Measurements from ENCODE around the gene PGA5.
"Not testable (repeated sequence)": the region's sequence is repeated elsewhere in the genome, so short reads cannot be mapped to it uniquely, and the experiment has no call there.

The PGA5 gene

DNA sequence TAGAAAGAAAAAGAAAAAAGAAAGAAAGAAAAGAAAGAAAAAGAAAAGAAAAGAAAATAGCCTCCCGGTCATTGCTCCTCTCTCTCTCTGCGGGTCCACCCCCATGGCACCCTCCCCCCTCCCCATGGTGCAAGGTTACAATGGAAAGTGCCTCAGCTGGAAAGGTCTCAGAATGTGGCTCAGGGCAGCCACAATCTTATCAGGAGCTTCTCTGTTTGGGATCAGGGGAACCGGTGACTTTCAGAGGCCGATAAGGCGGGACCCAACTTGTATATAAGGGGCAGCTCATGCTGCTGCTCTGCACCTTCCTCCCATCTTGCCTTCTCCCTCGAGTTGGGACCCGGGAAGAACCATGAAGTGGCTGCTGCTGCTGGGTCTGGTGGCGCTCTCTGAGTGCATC lies at the start of gene PGA5:
Gene PGA5, plus strand, starts transcription at position 301 of the 400 bp plus-strand sequence. Its CDS starts 52 bp downstream, at position 353.
- DNase-seq, result not testable (repeated sequence)

DNA sequence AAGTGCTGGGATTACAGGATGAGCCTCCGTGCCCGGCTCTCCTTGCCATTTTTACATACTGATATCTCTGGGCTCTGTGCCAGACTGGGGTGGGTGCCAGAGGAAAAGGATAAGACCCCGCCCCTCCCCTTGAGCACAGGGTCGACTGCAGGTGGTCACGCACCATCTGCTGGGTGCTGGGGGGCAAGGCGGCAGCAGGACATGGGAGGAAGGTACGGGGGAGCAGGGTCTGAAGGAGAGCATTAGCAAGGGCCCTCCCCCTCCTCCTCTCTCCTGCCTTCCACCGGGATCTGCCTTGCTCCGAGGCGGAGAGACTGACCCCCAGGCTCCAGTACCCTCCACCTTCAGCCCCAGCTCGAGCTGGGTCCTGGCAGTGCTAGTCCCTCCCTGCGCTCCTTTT lies 47.4 kb upstream of the PGA5 start:
- no peak for DNase-seq

DNA sequence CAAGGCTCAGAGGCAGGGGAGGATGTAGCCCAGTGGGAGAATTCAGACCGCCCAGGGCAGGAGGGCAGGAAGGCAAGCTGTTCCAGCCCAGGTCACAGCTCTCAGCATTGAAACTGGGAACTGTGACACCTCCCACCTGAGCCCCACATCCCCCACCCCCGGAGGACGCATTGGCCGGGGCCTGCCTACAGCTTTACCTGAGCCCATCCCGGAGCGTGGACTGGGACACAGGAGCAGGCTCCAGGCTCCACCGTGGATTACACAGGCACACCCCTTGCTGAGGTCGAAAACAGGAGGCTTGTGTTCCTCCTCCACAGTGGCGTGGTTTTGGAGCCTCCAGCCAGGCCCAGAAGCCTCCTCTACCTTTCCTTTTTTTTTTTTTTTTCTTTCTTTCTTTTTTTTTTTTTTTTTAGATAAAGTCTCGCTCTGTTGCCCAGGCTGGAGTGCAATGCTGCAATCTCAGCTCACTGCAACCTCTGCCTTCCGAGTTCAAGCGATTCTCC lies 46.8 kb upstream of the PGA5 start:
- no peak for DNase-seq

DNA sequence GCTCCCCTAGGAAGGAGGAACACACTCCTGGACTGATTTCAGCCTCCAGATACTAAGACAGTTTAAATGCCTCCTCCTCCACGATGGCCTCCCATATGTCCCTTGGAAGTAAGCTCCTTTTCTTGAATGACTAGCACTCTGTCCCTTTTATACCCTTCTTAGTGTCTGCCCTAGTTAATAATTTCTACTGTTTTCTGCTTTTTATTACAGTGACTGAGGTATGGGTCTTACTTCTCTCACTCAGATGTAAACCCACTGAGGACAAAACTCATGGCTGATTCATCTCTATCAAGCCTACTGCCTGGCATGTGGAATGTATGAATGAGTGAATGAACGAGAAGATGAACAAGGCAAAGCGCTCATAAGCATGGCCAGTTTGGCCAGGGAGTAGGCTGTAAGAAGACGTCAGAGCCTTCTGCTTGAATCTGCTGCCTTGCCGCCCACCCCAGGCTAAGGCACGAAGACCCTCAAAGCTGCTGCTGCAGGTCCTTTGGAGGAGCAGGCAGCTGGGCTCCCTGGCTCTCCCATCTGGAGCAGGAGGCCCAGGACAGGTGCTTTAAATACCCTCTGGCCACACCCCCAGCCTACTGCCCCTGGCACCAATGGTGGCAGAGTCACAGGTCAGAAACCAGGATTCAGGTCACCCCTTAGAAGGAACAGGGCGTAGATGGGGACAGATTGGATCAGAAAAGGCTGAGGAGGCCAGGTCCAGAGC lies 45.8 kb upstream of the PGA5 start:
- DNase-seq, result no peak

DNA sequence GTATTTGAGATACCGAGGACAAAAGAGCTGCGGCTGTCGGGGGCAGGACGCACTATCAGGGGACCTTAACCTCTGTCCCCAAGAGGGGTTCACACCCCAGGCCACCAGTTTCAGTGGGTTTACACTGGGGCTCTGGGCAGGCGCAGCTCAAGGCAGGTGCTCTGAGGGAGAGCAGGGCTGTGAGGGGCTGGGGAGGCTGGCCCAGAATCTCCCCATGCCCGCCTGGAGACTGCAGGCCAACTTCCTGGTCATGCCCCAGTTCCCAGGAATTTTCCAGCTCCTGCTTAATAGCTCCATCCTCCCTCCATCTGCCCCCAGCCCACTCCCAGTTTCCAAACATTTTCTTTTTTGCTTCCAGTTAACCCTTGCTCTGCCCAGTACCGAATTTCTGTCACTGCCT lies 45.3 kb upstream of the PGA5 start:
- DNase-seq, result no peak

DNA sequence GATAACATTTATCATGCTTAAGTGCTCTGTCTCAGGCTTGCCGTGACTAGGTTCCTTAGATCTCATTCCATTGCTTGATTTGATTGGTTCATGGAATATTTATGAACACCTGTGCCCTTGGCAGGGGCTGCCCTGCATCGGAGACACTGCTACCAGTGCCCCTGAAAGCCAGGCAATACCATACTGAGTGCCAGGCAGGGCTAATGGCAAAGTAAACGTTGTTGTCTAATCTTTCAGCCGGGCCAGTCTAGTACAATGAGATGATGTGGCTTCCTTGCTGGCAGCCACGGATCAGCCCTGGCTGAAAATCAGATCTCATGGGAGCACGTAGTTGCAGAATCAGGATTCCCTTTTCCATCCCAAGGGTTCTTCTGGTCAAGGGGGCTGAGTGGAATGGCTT lies 42.6 kb upstream of the PGA5 start:
- DNase-seq, result no peak

DNA sequence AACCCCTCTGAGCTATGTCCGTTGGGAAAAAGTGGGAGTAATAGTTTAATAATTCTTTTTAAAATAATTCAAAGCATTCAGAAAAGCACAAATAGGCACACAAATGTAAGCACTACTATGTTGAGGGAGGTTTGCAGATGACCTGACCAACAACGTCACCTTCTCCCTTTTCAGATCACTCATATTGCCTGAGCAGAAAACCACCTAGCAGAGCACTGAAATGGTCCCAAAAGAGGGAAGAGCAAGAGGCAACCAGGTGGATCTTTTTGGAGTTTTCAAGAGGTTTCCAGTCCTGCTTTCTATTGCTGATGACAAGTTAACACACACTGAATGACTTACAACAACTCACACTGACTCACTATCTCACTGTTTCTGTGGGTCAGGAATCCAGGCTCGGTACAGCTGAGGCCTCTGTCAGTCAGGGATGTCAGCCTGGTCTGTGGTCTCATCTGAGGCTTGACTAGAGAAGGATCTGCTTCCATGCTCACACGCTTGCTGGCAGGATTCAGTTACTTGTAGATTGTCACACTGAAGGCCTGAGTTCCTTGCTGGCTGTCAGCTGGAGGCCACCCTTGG lies 41.9 kb upstream of the PGA5 start:
- no peak for DNase-seq

DNA sequence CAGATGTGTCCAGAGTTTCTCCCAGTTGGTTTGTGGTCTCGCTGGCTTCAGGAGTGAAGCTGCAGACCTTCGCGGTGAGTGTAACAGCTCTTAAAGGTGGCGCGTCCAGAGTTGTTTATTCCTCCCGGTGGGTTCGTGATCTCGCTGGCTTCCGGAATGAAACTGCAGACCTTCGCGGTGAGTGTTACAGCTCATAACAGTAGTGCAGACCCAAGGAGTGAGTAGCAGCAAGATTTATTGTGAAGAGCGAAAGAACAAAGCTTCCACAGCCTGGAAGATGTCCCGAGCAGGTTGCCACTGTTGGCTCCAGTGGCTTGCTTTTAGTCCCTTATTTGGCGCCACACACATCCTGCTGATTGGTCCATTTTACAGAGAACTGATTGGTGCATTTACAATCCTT lies 39.5 kb upstream of the PGA5 start:
- DNase-seq, result no peak

- DNase-seq, result not testable (repeated sequence)
Measured at GRCh38 chr11:61202950-61203746, 37.8 kb upstream of the PGA5 start, which contains the start of gene PGA3. Gene PGA3 (plus strand): TSS chr11:61203515. CDS start chr11:61203565, 50 bp downstream.

- DNase-seq, result not testable (repeated sequence)
Measured at GRCh38 chr11:61203873-61204272, 37.1 kb upstream of the PGA5 start.

- not testable (repeated sequence) for DNase-seq
Measured at GRCh38 chr11:61204502-61205059, 36.4 kb upstream of the PGA5 start.

DNA sequence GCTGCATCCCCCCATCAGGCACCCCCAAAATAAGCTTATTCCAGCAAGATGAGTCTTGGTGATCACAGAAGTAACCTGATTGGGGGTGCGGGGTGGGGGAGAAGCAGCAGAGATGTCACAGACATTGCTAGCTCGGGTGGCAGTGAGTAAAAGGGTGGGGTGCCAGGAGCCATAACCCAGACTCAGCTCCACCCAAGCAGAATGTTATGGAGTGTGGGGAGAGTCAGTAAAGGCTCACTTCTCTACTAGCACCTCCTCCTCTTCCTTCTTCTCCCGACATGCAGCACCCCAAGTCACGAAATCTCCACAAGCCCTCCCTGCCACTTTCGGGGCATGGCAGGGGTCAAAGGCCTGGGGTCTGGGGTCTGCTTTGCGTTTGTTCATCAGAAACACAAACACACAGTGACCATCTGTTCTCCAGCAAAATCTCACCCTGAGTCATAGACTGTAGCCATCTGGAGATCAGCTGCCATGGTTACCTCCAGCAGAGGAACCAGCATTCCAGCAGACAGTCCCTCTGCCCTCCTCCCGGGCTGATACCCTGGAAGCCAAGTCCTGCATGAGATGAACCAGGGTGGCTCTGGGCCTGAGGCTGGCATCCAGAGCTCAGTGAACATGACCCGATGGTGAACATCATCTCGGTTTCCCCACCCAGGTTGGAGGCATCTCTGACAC lies 33.2 kb upstream of the PGA5 start:
- DNase-seq, result not testable (repeated sequence)

DNA sequence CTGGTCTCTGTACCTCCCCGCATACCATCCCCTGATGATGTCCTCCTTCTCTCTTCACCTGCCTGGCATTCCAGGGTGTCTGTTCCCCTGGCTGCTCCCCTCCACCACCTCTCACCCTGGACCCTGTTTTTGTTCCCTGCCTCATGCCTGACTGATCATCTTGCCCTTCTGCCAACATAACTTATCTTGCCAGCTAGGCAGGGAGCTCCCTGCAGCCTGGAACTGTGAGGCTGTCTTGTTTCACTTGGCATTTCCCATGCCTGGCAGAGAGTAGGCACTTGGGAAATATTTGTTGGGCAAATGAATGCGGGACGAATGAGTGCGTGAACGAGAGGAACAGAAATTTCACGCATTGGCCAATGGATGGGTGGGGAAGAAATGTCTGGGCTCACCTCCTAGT lies 30.3 kb upstream of the PGA5 start:
- not testable (repeated sequence) for DNase-seq

DNA sequence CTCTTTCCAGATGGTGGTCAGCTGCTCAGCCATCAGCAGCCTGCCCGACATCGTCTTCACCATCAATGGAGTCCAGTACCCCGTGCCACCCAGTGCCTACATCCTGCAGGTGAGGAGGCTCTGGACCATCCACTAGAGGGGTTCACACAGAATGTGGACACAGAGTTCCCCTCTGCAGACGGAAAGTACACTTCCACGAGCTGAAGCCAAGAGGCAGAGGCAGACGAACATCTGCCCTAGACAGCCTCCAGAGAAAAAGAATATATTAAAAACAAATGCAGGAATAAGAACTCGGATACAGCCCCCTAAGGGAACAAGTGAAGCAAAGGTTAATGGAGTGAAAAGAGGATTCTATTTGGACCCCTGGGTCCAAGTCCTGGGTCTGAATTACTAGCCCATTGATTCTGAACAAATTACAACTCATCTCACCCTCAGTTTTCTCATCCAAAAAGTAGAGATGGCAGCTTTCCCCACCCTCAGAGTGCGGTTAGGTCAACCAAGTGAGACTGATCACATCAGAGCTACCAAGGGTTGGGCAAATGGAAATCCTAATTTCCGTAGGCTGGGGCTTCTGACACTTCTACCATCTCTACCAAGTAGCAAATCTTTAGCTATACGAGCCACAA lies 29.5 kb upstream of the PGA5 start:
- not testable (repeated sequence) for DNase-seq

DNA sequence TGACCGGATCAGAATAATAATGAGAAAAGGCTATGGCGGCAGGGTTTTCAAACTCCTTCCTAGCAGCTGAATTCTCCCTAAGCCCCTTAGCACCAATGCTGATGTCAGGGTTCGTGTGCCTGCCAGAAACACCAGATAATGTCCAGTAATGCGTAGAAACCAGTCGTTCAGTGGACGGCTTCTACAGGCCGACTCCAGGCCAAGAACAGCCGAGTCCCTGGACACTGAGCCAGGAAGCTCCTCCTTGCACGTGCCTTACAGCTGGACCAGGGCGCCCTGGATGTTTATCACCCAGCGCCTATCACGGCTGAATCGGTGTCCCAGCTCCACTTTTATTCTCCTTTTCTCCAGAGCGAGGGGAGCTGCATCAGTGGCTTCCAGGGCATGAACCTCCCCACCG lies 28.8 kb upstream of the PGA5 start:
- DNase-seq, result not testable (repeated sequence)

DNA sequence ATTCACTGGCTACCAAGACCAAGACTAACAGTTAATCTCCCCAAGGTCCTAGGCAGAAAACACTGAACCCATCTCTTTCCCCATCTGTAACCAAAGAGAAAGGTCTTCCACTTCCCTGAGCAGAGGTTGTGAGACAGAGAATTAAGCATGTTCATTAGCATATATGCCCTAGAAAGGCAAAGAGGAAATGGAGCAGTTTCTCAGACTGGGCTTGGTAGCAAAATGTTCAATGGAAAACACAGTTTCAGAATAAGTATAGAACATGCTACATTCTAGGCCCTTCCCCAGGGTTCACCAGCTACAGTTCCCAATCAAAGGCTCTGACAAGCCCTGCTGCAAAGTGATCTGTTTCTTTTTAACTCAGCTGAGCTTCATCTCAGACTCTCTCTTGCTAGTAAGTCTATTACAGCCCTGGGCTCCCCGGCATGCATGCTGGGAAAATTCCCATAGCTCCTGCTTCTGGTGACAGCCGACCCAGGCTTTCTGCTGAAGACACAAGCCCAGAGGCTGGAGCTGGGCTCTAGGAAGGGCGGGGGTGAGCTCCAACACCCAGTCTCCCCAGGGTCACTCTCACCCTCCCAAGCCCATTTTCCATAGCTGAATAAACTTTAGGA lies 27.2 kb upstream of the PGA5 start:
- not testable (repeated sequence) for DNase-seq

DNA sequence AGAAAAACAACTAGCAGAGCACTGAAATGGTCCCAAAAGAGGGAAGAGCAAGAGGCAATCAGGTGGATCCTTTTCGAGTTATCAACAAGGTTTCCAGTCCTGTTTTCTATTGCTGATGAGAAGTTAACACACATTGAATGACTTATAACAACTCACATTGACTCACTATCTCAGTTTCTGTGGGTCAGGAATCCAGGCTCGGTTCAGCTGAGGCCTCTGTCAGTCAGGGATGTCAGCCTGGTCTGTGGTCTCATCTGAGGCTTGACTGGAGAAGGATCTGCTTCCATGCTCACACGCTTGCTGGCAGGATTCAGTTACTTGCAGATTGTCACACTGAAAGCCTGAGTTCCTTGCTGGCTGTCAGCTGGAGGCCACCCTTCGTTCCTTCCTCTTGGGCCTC lies 22.7 kb upstream of the PGA5 start:
- not testable (repeated sequence) for DNase-seq

- not testable (repeated sequence) for DNase-seq
Measured at GRCh38 chr11:61219016-61219415, 22.0 kb upstream of the PGA5 start.

DNA sequence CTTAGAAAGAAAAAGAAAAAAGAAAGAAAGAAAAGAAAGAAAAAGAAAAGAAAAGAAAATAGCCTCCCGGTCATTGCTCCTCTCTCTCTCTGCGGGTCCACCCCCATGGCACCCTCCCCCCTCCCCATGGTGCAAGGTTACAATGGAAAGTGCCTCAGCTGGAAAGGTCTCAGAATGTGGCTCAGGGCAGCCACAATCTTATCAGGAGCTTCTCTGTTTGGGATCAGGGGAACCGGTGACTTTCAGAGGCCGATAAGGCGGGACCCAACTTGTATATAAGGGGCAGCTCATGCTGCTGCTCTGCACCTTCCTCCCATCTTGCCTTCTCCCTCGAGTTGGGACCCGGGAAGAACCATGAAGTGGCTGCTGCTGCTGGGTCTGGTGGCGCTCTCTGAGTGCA lies 18.9 kb upstream of the PGA5 start, which contains the start of gene PGA4:
Gene PGA4, plus strand, starts transcription at position 301 of the 400 bp plus-strand sequence. Its CDS starts 54 bp downstream, at position 355.
- DNase-seq, result not testable (repeated sequence)

- not testable (repeated sequence) for DNase-seq
Measured at GRCh38 chr11:61222692-61223091, 18.3 kb upstream of the PGA5 start.

GRCh38 chr11:61226457-61227137 lies 14.4 kb upstream of the PGA5 start:
- DNase-seq, result not testable (repeated sequence)
